HG03460 (cell line): Measurements from ENCODE around the gene SPEG.

Experiments used
- ATAC-seq: cut with Tn5 transposase; IDR thresholded peaks from one replicate; pipeline ENCODE4 v1.9.1; 2021; ENCODE audit not compliant: unreplicated experiment

The SPEG gene

DNA sequence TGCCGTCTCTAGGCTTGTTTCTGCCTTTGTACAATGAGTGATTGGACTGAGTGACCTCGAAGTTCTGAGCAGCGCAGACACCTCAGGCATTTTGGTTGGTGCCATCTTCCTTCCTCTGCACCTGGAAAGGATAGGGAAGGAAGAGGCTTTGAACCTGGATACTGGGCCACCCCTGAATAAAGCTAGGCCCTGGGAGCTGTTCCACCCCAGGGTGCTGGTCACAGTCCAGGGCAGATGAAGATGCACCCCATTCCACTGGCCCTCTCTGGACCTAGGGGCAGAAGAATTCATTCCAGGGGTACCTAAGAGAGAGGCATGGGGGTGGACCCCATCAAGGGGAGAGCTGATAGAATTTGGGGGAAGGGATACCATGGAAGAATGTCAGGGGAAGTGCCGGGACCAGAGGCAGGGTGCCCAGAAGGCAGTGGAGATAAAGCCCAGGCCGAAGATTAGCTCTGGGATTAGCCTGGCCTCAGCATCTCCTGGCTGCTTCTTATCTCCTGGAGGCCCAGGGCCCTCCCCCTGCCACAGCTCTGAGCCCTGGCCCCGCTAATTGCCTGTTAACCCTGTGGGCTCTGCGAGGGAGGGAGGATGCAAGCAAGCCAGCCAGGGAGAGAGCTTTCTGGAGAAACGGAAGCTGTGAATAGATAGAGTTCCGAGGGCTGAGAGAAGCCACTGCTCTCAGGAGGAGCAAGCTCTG is 91.0 kb downstream of the SPEG start:
- no peak for ATAC-seq

DNA sequence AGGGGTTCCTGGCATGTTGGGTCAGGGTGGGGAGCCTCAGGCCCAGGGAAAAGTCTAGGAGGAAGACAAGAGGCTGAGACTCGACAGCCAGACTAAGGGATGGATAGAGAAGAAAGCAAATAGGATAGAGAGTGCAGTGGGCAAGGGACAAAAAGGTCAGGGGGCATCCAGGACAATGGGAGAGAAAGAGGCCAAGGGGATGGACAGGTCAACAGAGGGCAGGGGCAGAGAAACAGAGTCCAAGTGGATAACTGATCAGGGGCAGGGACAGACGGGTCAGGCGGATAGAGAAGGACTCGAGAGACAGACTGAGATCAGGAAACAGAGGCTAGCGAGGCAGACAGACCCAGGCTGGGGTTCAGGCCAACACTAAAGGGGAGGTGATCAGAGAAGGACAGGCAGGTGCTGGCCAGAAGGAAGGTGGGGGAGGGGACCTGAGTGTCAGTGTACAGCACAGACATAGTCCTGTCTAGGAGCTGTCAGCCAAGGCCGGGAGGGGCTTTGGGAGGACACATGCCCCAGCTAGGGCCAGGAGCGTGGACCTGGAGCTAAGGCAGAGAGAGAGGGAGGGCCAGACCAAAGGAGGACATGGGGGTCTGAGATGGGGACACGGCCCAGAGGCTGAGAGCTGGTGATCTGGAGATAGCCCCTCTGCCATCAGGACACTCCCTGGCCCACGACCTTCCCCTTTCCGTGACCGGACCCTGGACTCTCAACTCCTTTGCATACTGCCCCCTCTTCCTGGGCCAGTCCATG is 91.9 kb downstream of the SPEG start:
- no peak for ATAC-seq

DNA sequence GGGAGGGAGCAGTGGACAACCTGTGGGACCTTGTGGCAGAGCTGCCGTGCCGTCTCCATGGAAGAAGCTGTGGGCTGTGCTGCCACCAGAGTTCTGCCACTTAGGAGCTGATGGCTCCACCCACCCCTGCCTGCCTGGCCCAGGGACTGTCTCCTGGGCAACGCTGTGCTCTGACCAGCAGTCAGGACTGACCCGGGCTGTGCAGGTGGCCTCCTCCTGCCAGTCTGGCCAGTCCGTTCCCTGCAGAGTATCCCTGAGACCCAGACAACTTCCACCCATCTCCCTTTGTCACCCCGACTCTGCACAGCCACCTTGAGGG is 92.4 kb downstream of the SPEG start:
- ATAC-seq, result no peak

DNA sequence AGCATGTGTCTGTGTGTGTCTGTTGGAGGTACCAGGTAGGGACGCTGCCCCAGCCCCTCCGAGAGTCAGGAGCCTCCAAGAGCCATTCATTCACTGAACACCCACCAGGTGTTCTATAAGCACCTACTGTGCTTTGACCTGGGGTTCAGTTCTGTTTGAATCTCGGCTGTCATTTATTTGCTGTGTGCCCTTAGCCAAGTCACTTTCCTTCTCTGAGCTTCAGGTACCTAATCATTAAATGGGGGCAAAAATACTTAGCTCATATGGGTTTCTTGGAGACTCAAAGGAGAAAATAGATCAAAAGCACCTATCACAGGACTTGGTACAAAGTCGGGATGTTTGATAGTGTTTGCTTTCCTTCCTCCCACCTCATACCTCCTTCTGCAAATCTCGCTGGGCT is 92.8 kb downstream of the SPEG start:
- ATAC-seq, result no peak

DNA sequence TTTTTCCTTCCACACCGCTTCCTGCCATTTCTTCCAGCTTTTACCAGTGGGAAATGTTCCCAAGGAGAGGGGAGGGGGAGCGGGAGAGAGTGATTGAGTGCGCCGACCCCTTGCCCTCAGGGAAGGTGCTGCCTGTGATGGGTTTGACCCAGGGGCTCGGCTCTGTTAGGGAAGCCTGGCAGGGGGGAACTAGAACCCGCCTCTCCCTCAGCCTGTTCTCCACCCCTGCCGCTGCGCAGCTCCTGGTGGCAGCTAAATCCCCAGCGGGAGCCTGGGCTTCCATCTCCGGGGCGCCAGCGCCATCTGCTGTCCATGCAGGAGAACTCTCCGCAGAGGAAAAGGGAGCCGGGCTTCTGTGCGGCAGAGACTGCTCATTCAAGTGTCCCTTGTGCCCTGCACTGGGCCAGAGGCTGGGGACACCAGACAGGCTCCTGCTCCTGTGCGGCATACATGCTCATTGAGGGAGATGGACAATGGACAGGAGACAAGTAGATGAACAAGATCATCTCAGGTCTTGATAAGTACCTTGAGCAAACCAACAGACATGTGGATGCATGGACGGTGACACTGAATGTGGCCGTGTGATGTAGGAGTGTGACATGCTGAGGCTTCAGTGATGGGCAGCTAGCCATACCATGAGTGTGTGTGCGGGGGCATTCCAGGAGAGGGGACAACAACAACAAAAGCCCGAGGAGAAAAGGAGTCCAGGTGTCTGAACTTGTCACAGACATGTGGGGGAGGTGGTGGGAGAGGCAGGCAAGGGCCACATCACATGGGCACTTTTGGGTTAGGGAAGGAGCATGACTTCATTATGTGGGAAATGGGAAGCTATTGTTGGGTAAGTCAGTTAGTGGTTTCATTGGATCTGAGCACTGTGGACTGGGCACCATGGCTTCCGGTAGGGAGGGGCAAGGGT is 95.7 kb downstream of the SPEG start:
- ATAC-seq, result peak; percentile 79

DNA sequence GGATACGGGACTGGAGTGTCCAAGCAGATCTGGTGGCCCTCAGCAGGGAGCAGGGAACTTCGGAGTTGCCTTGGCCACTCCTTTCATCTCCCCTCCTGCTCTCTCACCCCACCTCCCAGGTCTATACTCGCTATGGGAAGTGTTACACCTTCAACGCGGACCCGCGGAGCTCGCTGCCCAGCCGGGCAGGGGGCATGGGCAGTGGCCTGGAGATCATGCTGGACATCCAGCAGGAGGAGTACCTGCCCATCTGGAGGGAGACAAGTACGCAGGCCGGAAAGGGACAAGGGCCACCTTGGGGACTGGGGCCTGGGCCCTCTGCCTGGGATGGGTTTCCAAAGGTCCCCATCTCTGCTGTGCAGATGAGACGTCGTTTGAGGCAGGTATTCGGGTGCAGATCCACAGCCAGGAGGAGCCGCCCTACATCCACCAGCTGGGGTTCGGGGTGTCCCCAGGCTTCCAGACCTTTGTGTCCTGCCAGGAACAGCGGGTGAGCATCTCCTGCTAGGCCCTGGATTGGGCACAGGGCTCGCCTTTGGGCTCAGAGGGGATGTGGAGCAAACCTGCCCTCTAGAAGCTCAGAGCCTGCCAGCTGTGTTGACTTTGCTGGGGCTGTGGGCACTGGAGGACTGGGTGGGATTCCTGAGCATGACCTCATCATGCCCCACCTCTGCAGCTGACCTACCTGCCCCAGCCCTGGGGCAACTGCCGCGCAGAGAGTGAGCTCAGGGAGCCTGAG is 97.2 kb downstream of the SPEG start:
- ATAC-seq, result no peak

DNA sequence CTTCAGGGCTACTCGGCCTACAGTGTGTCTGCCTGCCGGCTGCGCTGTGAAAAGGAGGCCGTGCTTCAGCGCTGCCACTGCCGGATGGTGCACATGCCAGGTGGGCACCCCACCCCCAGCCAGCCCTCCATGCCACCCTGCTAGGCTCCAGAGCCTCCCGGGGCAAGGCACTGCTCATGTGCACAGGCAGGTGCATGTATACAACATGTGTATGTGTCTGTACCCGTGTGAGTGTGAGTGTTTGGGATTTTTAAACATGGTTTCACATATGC is 97.7 kb downstream of the SPEG start:
- no peak for ATAC-seq

DNA sequence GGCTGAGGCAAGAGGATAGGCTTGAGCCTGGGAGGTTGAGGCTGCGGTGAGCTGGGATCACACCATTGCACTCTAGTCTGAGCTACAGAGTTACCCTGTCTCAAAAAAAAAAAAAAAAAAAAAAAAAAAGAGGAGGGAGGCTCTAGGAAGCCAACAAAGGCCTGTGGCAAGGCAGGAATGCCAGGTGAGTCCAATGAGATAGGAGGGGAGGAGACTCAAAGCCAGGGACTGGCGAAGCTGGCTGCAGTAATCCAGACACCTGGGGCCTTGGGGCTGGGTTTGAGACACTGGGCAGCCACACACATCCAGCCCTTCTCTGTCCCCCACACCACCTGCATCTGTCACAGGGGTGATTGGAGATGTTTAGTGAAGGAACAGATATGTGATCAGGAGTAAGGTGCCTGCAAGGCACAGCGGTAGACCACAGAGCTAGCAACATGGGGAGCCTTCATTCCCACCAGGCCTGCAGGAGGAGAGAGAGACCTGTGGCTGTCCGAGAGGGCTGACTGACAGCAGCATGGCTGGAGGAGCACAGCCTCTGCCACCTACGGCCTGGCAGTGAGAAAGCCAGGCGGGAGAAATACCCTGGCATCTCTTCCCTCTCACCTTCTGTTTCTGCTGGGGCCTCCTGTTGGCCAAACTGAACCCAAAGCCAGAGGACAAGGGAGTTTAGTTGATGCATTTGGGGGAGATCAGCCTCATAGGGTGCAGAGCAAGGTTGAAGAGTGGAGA is 99.5 kb downstream of the SPEG start:
- ATAC-seq, result no peak

DNA sequence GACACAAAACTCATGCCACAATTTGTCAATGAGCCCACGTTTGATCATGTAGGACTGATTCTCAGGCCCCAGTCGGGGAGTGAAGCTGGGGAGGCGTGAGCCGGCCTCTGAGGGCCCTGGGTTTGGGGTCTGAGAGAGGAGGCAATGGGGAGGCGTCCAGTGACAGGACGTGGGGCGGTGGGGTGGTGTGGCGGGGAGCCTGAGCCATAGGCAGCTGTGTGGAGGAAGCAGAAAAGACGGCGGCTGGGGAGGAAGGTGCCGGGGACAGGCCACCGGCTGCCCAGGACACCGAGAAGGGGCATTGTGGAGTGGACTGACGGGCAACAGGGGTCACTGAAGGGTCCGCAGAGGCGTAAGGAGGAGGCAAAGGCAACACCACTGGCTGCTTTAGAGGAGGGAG is 101.8 kb downstream of the SPEG start:
- ATAC-seq, result no peak

DNA sequence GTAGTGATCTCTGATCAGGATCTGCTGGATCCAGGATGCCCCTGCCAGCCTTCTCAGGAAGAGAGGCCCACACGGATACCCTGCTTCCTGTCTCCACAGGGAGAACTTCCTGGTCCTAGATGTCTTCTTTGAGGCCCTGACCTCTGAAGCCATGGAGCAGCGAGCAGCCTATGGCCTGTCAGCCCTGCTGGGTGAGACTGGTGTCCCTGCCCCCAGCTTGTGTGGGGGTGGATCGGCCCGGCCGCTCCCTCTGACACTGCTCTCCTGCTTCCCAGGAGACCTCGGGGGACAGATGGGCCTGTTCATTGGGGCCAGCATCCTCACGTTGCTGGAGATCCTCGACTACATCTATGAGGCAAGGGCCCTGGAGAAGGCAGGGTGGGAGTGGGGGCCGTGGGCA is 102.3 kb downstream of the SPEG start:
- ATAC-seq, result no peak

DNA sequence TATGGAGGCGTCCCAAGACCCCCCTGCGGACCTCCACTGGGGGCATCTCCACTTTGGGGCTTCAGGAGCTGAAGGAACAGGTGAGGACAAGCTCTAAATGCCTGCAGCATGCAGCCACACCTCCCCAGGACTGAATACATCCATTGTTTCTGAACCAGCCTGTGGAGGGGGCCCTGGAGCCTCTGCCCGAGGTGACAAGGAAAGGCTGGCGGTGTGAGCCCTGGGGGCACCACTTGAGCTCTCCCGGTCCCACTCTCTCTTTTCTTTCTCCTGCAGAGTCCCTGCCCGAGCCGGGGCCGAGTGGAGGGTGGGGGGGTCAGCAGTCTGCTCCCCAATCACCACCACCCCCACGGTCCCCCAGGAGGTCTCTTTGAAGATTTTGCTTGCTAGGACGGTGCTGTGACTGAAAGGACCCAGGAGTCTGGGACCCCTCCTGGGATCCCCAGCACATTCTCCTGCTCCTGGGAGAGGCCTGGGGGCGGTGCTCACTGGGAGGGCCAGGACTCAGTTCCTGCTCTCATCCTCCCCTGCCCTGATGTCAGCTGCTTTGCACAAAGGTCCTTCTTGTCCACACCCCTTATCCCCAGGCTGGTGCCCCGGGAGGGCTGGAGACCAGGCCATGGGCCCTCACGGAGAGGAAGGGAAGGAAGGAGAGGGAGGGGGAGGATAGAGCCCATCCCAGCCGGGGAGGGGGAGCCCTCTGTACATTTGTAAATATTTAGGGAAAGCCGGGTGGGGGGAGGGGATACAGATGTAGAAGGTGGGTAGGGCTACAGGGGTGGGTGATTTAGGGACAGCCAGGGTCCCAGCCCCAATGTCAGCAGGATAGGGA is 103.2 kb downstream of the SPEG start:
- ATAC-seq, result no peak

DNA sequence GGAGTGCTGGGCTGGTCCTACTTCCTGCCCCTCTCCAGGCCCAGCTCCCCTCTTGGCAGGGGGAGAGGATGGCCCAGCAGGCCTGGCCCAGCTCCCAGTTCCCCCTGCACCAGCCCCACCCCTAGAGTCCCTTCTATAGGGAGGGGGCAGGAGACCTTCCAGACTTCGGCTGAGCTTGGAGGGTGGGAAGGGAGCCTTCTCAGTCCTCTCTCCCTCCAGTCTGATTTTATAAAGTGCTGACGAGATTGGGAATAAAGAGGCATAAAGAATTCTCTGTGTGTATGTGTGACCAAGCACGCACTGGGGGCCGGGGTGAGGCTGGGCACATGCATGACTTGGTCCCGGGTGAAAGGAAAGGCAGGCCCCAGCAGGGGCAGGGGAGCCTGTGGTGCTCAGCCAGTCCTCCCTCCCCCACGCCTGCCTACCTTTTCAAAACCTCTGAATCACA is 103.9 kb downstream of the SPEG start:
- ATAC-seq, result no peak

DNA sequence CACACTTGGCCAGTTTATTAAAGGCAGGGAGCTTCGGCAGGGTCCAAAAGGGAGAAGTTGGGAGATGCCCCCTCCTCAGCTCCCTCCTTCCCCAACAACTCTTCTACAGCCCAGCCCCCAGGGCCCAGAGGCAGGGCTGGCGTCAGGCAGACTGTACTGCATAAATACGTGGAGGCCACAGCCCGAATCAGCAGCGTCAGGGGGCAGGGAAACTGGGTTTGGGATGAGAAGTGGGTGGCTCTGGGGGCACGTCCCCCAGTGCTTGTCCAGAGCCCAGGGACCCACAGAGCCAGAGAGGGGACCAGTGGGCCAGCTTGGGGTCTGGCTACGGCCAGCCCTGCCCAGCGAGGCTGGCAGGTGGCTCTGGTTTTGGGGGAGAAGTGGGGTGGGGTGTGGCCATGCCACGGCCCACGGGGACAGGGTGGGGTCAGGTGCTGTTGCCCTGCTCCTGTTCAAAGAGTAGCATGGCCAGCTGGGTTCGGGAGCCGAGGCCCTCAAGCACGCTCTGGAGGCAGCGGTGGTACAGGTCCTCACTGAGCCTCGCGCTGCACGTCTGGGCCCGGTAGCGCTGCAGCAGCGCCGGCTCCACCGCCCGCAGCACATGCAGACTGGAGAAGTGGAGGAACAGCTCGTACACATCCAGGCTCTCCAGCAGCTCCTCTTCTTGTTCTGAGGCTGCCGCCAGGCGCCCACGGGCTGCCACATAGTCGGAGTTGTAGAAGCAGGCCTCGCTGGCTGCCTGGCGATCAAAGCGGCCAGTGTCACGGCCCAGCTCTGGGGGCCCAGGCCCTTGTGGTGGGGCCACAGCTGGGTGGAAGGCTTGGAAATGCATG is 104.5 kb downstream of the SPEG start:
- no peak for ATAC-seq

DNA sequence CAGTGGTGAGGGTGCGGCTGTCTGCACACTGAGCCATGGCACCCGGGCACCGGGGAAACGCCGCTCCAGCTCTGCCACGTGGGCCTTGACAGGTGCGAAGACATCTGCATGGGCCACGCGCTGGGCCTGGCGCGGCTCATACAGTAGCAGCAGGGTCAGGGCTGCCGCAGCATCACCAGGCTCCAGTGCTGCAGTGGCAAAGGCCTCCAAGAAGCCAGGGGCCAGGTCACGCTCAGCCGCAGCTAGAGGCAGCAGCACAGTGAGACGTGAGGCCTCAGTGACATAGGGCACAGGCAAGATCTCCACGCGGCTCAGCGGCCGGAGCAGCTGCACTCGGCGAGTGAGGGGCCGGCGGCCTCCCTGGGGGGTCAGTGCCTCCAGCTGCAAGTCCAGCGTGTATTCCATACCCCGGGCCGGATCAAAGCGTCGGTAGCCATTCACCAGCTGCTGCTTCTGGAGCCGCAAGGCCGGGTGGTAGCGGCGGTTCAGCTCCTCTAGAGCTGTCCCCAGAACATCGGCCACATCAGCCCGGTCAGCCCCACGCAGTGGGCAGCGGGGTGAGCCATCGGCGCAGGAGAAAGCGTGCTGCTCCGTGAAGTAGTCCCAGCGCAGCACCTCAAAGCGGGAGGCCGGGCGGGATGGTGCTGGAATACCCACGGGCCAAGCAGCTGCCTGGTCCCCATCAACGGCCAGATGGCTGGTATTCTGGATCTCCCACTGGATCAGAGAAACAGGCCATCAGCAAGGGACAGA is 105.5 kb downstream of the SPEG start:
- ATAC-seq, result no peak

DNA sequence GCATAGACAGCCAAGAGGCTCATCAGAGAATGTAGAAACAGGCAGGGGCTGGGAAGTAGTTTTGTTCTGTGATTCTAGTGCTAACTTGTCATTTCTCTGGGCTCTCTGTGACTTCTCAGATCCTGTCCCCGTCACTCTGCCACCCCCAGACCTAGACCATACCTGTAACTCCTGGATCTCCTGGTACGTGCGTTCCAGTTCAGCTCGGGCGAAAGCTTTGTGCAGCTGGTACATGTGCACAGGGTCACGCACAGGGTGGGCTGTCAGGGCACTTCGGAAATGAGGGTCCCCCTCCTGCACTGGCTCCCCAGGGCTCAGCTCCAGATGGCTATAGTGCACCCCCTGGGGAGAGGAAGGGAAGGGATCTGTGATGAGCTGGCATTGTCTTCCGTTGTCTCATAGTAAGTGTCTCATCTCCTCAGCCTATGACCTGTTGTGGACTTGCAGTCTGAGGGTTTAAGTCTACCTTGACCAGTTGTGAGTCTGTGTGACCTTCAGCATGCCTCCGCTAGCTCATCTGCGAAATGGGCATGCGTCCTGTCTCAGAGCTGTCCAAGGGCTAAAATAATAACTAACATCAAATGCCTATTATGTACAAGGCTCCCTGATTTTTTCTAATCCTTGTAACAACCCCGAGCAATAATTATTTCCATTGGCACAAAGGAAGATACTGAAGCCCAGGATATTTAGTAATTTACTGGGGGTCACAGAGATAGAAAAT is 106.3 kb downstream of the SPEG start:
- no peak for ATAC-seq

DNA sequence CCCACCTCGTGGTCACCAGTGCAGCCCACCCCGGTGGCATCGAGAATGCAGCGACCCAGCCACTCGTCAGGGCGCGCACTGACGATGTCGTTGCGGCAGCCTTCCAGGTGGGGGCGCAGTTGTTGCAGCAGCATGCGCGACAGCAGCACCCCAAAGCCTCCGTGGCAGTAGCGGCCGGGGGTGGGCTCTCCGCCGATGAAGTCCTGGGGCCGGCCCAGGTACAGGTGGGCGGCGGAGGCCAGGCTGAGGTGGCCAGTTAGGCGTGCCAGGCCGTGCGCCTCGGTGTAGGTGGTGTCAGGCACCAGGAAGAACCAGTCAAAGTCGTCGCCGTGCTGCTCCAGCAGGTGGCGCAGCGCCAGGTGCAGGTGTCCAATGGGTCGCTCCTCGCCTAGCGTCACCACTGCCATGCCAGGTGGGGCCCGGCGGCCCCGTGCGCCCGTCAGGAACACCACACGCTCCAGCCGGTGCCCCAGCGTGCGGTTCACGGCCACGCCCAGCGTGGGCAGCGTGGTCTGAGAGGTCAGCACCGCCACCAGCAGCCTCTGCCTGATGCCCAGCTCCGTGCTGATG is 107.1 kb downstream of the SPEG start:
- peak; percentile 43 for ATAC-seq

DNA sequence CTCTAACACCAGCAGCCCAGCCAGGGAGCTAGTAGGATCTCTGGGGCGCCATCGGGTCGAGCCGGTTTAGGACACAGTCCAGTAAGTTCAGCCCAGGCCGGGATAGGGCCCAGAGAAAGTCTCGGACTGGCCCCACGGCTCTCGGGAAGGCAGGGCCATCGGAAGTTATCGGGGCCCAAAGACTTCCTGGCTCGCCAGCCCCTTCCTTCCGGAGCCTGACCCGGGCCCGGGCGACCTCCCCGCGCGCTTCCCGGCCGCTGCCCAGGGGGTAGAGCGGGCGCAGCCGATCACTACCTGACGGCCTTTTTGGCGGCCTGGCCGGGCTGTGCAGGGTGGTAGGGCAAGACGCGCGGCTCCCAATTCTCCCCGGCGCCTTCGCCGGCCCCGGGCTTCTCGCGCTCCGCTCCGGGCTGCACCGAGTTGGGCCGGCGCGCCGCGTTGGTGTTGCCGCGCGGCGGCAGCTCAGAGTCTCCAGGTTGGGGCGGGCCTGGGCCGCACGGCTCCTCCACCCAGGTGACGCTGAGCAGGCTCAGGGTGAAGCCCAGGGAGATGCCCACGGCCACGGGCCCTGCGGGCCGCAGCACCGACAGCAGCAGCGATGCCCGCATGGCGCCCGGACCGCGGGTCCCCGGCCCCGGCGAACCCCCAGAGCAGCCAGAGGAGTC is 108.4 kb downstream of the SPEG start:
- peak; percentile 34 for ATAC-seq
